Measurements from ENCODE around the gene LIN52. TPM values are rescaled to one million over a fixed set of nuclear protein-coding genes. Genes with fewer than 3 reads are reported as not detected.

Gene LIN52
- total and polyA plus RNA-seq, 9 of the 15 experiments (the other 6 are each of a cell fraction or from before 2014, with no cell fraction given) = 4.6 to 11.8 (median 9.2) TPM

GRCh38 chr14:74083784-74084276 lies 926 bp upstream of the LIN52 start (continued):
- TF ChIP-seq IRF9 (tag; IDR thresholded peaks at IDR 0.05) (no peak), ZNF511 (CRISPR knock-in tag; IDR thresholded peaks at IDR 0.05) (peak; percentile 73; the same call in 1 of the 2 replicates), CBX3 (IDR thresholded peaks at IDR 0.05; ENCODE audit: borderline replicate concordance in 1 of 2, low read length in 2 of 2) (no peak), SMAD3 (CRISPR knock-in tag; conservative IDR thresholded peaks at IDR 0.05) (no peak), PHF8 (IDR thresholded peaks at IDR 0.05; ENCODE audit: borderline replicate concordance, low read length) (no peak), NCOA2 (IDR thresholded peaks at IDR 0.05; ENCODE audit: partially characterized antibody in 2 of 2) (no peak), RAD21 (CRISPR knock-in tag; conservative IDR thresholded peaks at IDR 0.05 in 1 of 2, IDR thresholded peaks at IDR 0.05 in 1 of 2) (no peak), ZNF311 (CRISPR knock-in tag; IDR thresholded peaks at IDR 0.05) (no peak), RFX7 (CRISPR knock-in tag; IDR thresholded peaks at IDR 0.05) (no peak), SMARCA5 (IDR thresholded peaks at IDR 0.05) (no peak), CBX2 (IDR thresholded peaks at IDR 0.05; ENCODE audit: insufficient read depth, low read length, poor library complexity, severe bottlenecking) (no peak), CEBPG (CRISPR knock-in tag; IDR thresholded peaks at IDR 0.05) (no peak), CEBPG (tag; conservative IDR thresholded peaks at IDR 0.05 in 1 of 2, IDR thresholded peaks at IDR 0.05 in 1 of 2) (no peak), HNRNPH1 (optimal IDR thresholded peaks at IDR 0.05; ENCODE audit: low read depth, low read length) (no peak), MLLT1 (IDR thresholded peaks at IDR 0.05) (0 out of 4 replicates have a peak, but pooled peaks of 1 of the 2 experiments have one; percentile 38), HNRNPLL (IDR thresholded peaks at IDR 0.05; ENCODE audit: low read depth, low read length, poor library complexity, severe bottlenecking) (no peak), RFX5 (IDR thresholded peaks at IDR 0.05; ENCODE audit: low read depth, low read length) (no peak), L3MBTL2 (IDR thresholded peaks at IDR 0.05) (no peak), ARNT (IDR thresholded peaks at IDR 0.05) (no peak), STAG1 (CRISPR knock-in tag; IDR thresholded peaks at IDR 0.05; ENCODE audit: borderline replicate concordance) (no peak), CAMTA2 (CRISPR knock-in tag; conservative IDR thresholded peaks at IDR 0.05) (no peak), HDGF (IDR thresholded peaks at IDR 0.05) (no peak), ID3 (CRISPR knock-in tag; IDR thresholded peaks at IDR 0.05) (no peak), ID3 (tag; IDR thresholded peaks at IDR 0.05) (no peak), GTF2B (IDR thresholded peaks at IDR 0.05; ENCODE audit: extremely low read depth, insufficient read length) (no peak)
